Measurements from ENCODE around the gene ST8SIA2.

The ST8SIA2 gene

GRCh38 chr15:92503889-92504288 is 110.2 kb downstream of the ST8SIA2 start:
- Histone ChIP-seq H3K9me3 (ENCODE audit: control insufficient read depth in 1 of 2, low read length in 2 of 2) (peaks cover 3 to 5% of the 10 kb centered on the region in 2 donors), H3K36me3 (ENCODE audit: control insufficient read depth in 1 of 2, insufficient read depth in 2 of 2, low read length in 2 of 2) (no peaks in the 10 kb centered on the region), H3K9ac (ENCODE audit: low read depth in 1 of 2, low read length in 2 of 2) (no peak overlapping the region), H3K4me1 (ENCODE audit: control insufficient read depth in 1 of 2, insufficient read depth in 2 of 2, low read length in 2 of 2) (no peaks in the 10 kb centered on the region), H3K4me3 (ENCODE audit: low read depth in 1 of 2, low read length in 2 of 2) (no peak overlapping the region), H3K27ac (ENCODE audit: low read depth, low read length) (no peak overlapping the region), H3K27me3 (ENCODE audit: control insufficient read depth in 1 of 2, insufficient read depth in 2 of 2, low read length in 2 of 2) (peaks cover 0 to 3% of the 10 kb centered on the region in 2 donors)

GRCh38 chr15:92505611-92506010 is 111.9 kb downstream of the ST8SIA2 start:
- H3K36me3 ChIP-seq (ENCODE audit: control insufficient read depth in 1 of 2, insufficient read depth in 2 of 2, low read length in 2 of 2), result no peaks in the 10 kb centered on the region
- no peaks in the 10 kb centered on the region for H3K27me3 ChIP-seq (ENCODE audit: control insufficient read depth in 1 of 2, insufficient read depth in 2 of 2, low read length in 2 of 2)
- no peak overlapping the region for H3K9ac ChIP-seq (ENCODE audit: low read depth in 1 of 2, low read length in 2 of 2)
- peaks cover 3 to 5% of the 10 kb centered on the region in 2 donors for H3K9me3 ChIP-seq (ENCODE audit: control insufficient read depth in 1 of 2, low read length in 2 of 2)
- H3K4me3 ChIP-seq (ENCODE audit: low read depth in 1 of 2, low read length in 2 of 2), result no peak overlapping the region
- no peak overlapping the region for H3K27ac ChIP-seq (ENCODE audit: low read depth, low read length)
- peaks cover 0 to 4% of the 10 kb centered on the region in 2 donors for H3K4me1 ChIP-seq (ENCODE audit: control insufficient read depth in 1 of 2, insufficient read depth in 2 of 2, low read length in 2 of 2)

GRCh38 chr15:92506506-92506905 is 112.8 kb downstream of the ST8SIA2 start:
- no peaks in the 10 kb centered on the region for H3K36me3 ChIP-seq (ENCODE audit: control insufficient read depth in 1 of 2, insufficient read depth in 2 of 2, low read length in 2 of 2)
- no peak overlapping the region for H3K9ac ChIP-seq (ENCODE audit: low read depth in 1 of 2, low read length in 2 of 2)
- peaks cover 0 to 4% of the 10 kb centered on the region in 2 donors for H3K4me1 ChIP-seq (ENCODE audit: control insufficient read depth in 1 of 2, insufficient read depth in 2 of 2, low read length in 2 of 2)
- no peak overlapping the region for H3K4me3 ChIP-seq (ENCODE audit: low read depth in 1 of 2, low read length in 2 of 2)
- H3K9me3 ChIP-seq (ENCODE audit: control insufficient read depth in 1 of 2, low read length in 2 of 2), result peaks cover 3 to 5% of the 10 kb centered on the region in 2 donors
- H3K27ac ChIP-seq (ENCODE audit: low read depth, low read length), result no peak overlapping the region
- H3K27me3 ChIP-seq (ENCODE audit: control insufficient read depth in 1 of 2, insufficient read depth in 2 of 2, low read length in 2 of 2), result no peaks in the 10 kb centered on the region

- H3K27ac ChIP-seq (ENCODE audit: low read depth, low read length), result no peak overlapping the region
- no peak overlapping the region for H3K4me3 ChIP-seq (ENCODE audit: low read depth in 1 of 2, low read length in 2 of 2)
- no peaks in the 10 kb centered on the region for H3K36me3 ChIP-seq (ENCODE audit: control insufficient read depth in 1 of 2, insufficient read depth in 2 of 2, low read length in 2 of 2)
- no peaks in the 10 kb centered on the region for H3K27me3 ChIP-seq (ENCODE audit: control insufficient read depth in 1 of 2, insufficient read depth in 2 of 2, low read length in 2 of 2)
- no peak overlapping the region for H3K9ac ChIP-seq (ENCODE audit: low read depth in 1 of 2, low read length in 2 of 2)
- H3K4me1 ChIP-seq (ENCODE audit: control insufficient read depth in 1 of 2, insufficient read depth in 2 of 2, low read length in 2 of 2), result peaks cover 0 to 4% of the 10 kb centered on the region in 2 donors
- peaks cover 3 to 5% of the 10 kb centered on the region in 2 donors for H3K9me3 ChIP-seq (ENCODE audit: control insufficient read depth in 1 of 2, low read length in 2 of 2)
These were observed 116.6 kb downstream of the ST8SIA2 start for GRCh38 chr15:92510163-92510882.

Data from duodenal mucosa (tissue), 2 donors.